ENCODE results near the gene KLHL41. TPM values are rescaled to one million over a fixed set of nuclear protein-coding genes. Genes with fewer than 3 reads are reported as not detected.

KLHL41 gene
- total RNA-seq, 4 donors from 2014 or later: 0.13 to 0.98 (median 0.73) TPM

DNA sequence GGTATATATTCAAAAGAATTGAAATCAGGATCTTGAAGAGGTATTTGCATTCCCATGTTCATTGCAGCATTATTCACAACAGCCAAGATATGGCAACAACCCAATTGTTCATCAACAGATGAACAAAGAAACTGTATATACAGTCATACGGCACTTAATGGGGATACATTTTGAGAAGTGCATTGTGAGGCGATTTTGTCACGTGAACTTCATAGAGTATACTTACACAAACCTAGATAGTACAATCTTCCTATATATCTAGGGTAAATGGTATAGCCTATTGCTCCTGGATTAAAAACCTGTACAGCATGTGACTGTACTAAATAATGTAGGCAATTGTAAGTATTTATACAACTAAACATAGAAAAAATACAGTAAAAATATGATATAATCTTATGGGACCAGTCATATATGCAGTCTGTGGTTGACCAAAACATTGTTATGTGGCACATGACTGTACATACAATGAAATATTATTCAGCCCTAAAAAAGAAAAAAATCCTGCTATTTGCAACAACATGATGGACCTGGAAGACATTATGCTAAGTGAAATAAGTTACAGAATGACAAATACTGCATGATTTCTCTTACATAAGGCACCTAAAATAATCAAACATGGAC, 39.4 kb upstream of the KLHL41 start:
- H3K4me3 ChIP-seq (ENCODE audit: low read depth, poor library complexity, severe bottlenecking): no peak overlapping the region
- WGBS, 2 donors: 72 to 74% methylated on average over 3 of the region's 3 CpGs

DNA sequence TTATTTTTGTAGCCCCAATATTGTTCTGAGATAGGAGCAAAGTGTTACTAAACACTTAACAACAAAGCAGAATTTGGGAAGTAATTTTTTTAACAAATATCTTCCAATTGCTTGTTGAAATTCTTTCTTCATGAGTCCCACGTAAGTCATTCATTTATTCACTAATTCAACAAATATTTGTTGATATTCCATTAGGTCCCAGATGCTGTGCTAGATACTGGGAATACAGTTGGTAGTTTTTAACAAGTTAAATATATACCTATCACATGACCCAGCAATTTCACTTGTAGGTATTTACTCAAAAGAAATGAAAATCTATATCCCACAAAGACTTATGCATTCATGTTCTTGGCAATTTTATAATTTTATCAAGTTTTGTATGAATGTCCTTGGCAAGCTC, 37.3 kb upstream of the KLHL41 start:
- intact Hi-C loops (cut with DNase I; ENCODE audit: low total_unique reads): no loop called here
- 71 to 84% methylated on average over 1 of the region's 1 CpG for WGBS, 2 donors
- TF ChIP-seq POLR2A (IDR thresholded peaks at IDR 0.05): no peak
- TF ChIP-seq, protein P1, sequence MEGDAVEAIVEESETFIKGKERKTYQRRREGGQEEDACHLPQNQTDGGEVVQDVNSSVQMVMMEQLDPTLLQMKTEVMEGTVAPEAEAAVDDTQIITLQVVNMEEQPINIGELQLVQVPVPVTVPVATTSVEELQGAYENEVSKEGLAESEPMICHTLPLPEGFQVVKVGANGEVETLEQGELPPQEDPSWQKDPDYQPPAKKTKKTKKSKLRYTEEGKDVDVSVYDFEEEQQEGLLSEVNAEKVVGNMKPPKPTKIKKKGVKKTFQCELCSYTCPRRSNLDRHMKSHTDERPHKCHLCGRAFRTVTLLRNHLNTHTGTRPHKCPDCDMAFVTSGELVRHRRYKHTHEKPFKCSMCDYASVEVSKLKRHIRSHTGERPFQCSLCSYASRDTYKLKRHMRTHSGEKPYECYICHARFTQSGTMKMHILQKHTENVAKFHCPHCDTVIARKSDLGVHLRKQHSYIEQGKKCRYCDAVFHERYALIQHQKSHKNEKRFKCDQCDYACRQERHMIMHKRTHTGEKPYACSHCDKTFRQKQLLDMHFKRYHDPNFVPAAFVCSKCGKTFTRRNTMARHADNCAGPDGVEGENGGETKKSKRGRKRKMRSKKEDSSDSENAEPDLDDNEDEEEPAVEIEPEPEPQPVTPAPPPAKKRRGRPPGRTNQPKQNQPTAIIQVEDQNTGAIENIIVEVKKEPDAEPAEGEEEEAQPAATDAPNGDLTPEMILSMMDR (IDR thresholded peaks at IDR 0.05): no peak
- H3K4me3 ChIP-seq (ENCODE audit: low read depth, poor library complexity, severe bottlenecking): no peak overlapping the region
- DNase-seq (ENCODE audit: low spot score in 2 of 2): no peak

More for the DNA sequence above, 39.4 kb upstream of the KLHL41 start:
- DNase-seq (ENCODE audit: low spot score in 2 of 2): no peak
- intact Hi-C loops (cut with DNase I; ENCODE audit: low total_unique reads): no loop called here
- no peak for TF ChIP-seq POLR2A (IDR thresholded peaks at IDR 0.05)
- TF ChIP-seq, protein P1 (IDR thresholded peaks at IDR 0.05): no peak

DNA sequence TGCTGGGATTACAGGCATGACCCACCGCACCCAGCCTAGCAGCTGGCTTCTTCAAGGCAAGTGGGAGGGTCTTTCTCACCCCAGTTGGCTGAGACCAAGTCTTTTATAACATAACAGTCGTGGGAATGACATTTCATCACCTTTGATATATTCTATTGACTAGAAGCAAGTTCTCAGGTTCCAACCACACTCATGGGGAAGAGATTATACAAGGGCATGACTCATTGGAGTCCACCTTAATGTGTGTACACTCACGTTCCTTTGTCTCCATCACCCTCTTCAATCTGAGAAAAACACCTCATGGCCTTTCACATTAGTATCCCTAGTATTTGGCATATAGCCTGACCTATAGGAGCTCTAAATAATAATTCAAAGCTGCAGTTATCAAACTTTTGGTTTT, 33.0 kb upstream of the KLHL41 start:
- intact Hi-C loops (cut with DNase I; ENCODE audit: low total_unique reads): loop anchor here (5.0 kb wide), 1 partner anchor 336 kb away; no protein-coding TSS in a partner anchor
- DNase-seq (ENCODE audit: low spot score in 2 of 2): no peak
- H3K4me3 ChIP-seq (ENCODE audit: low read depth, poor library complexity, severe bottlenecking): no peak overlapping the region
- WGBS, 2 donors: 72 to 73% methylated on average over 3 of the region's 3 CpGs
- TF ChIP-seq, protein P1 (IDR thresholded peaks at IDR 0.05): no peak
- no peak for TF ChIP-seq POLR2A (IDR thresholded peaks at IDR 0.05)

DNA sequence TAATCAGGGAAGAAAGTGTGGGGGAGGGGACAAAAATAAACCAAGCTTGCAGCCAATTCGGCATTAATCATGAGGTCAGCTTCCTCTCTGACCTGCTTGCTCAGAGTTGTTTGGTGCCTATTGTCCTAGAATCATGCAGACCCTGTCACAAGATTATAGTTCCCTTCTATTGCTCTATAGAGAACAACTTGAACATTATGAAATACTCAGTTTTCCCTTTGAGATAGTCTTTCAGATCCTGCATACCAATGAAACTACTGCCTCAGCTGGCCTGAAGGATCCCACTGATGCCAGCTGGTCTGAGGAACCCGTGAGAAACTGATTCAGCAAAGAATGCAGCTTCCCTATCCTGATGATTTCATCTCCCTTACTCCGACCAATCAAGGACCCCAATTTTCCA, 31.2 kb upstream of the KLHL41 start:
- no peak overlapping the region for H3K4me3 ChIP-seq (ENCODE audit: low read depth, poor library complexity, severe bottlenecking)
- WGBS, 2 donors: 58 to 68% methylated on average over 3 of the region's 3 CpGs
- intact Hi-C loops (cut with DNase I; ENCODE audit: low total_unique reads): loop anchor here (5.0 kb wide), 1 partner anchor 334 kb away; no protein-coding TSS in a partner anchor
- no peak for DNase-seq (ENCODE audit: low spot score in 2 of 2)
- TF ChIP-seq, protein P1 (IDR thresholded peaks at IDR 0.05): no peak
- no peak for TF ChIP-seq POLR2A (IDR thresholded peaks at IDR 0.05)

DNA sequence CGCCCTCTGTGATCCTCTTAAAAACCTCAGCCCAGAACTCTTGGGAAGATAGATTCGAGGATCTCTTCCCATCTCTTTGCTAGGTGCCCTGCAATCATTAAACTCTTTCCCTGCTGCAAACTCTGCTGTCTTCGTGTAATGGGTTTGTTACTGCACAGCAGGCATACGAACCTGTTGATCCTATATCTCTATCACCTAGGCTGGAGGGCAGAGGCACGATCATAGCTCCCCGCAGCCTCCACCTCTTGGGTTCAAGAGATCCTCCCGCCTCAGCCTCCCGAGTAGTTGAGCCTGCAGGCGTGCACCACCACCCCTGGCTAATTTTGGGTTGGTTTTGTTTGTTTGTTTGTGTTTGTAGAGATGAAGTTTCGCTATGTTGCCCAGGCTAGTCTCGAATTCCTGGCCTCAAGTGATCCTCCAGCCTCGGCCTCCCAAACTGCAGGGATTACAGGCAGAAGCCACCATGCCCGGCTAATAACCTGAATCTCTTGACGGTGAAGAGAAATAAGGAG, 30.7 kb upstream of the KLHL41 start:
- 69 to 70% methylated on average over 13 to 14 of the region's 14 CpGs for WGBS, 2 donors
- H3K4me3 ChIP-seq (ENCODE audit: low read depth, poor library complexity, severe bottlenecking): peak overlapping the region; percentile 64
- intact Hi-C loops (cut with DNase I; ENCODE audit: low total_unique reads): loop anchor here (5.0 kb wide), 1 partner anchor 334 kb away; no protein-coding TSS in a partner anchor
- no peak for DNase-seq (ENCODE audit: low spot score in 2 of 2)
- TF ChIP-seq, protein P1 (IDR thresholded peaks at IDR 0.05): no peak
